GM19239 (cell line): ENCODE measurements around the gene NUBPL.
"Not testable (repeated sequence)": the region's sequence is repeated elsewhere in the genome, so short reads cannot be mapped to it uniquely, and the experiment has no call there.

Source experiments
- DNase-seq: peaks from one replicate; pipeline ENCODE4 v3.0.0; 2011; ENCODE audit warnings: low spot score; ENCODE audit not compliant: insufficient read length
- FAIRE-seq: peaks from 2 replicates; lab custom pipeline; 2011; peaks lifted over from hg19 to GRCh38; lab: Jason Lieb, UNC

NUBPL gene

GRCh38 chr14:31855262-31855661 is 294.1 kb downstream of the NUBPL start:
- DNase-seq = no peak
- no peak for FAIRE-seq

GRCh38 chr14:31856003-31856402 is 294.8 kb downstream of the NUBPL start:
- DNase-seq, FAIRE-seq: not testable (repeated sequence)

GRCh38 chr14:31858868-31859267 is 297.7 kb downstream of the NUBPL start:
- no peak for DNase-seq
- no peak for FAIRE-seq

GRCh38 chr14:31864937-31865855 is 304.0 kb downstream of the NUBPL start:
- DNase-seq (no peak), FAIRE-seq (no peak)

GRCh38 chr14:31867570-31867969 is 306.4 kb downstream of the NUBPL start:
- DNase-seq (no peak), FAIRE-seq (no peak)

- FAIRE-seq, DNase-seq: not testable (repeated sequence)
These were observed 306.9 kb downstream of the NUBPL start for GRCh38 chr14:31868096-31868495.

- no peak for DNase-seq
- no peak for FAIRE-seq
These were observed 315.5 kb downstream of the NUBPL start for GRCh38 chr14:31876741-31877140.

GRCh38 chr14:31877255-31877798 is 316.1 kb downstream of the NUBPL start:
- no peak for FAIRE-seq
- no peak for DNase-seq

- FAIRE-seq = no peak
- no peak for DNase-seq
These were observed 318.6 kb downstream of the NUBPL start for GRCh38 chr14:31879661-31880348.

GRCh38 chr14:31880935-31881334 is 319.7 kb downstream of the NUBPL start:
- DNase-seq = no peak
- FAIRE-seq = no peak

- FAIRE-seq = no peak
- no peak for DNase-seq
These were observed 320.5 kb downstream of the NUBPL start for GRCh38 chr14:31881531-31882310.

- DNase-seq (no peak), FAIRE-seq (no peak)
These were observed 323.0 kb downstream of the NUBPL start for GRCh38 chr14:31884238-31884637.

GRCh38 chr14:31884776-31885379 is 323.7 kb downstream of the NUBPL start:
- FAIRE-seq (no peak), DNase-seq (no peak)

GRCh38 chr14:31886156-31886835 is 325.1 kb downstream of the NUBPL start:
- DNase-seq = no peak
- no peak for FAIRE-seq

GRCh38 chr14:31887929-31888580 is 326.9 kb downstream of the NUBPL start:
- FAIRE-seq (no peak), DNase-seq (no peak)

- DNase-seq = no peak
- no peak for FAIRE-seq
These were observed 328.1 kb downstream of the NUBPL start for GRCh38 chr14:31889297-31889696.

- DNase-seq, FAIRE-seq: not testable (repeated sequence)
These were observed 329.0 kb downstream of the NUBPL start for GRCh38 chr14:31890202-31890601.

GRCh38 chr14:31893221-31893757 is 332.1 kb downstream of the NUBPL start:
- FAIRE-seq = no peak
- no peak for DNase-seq

- no peak for DNase-seq
- no peak for FAIRE-seq
These were observed 333.1 kb downstream of the NUBPL start for GRCh38 chr14:31894351-31894750.
